Raji (cell line): ENCODE results near the gene EEFSEC.

Source experiments
- POLR2A ChIP-seq: IDR thresholded peaks from 2 replicates; pipeline ENCODE4 v1.6.1; 2011; ENCODE audit warnings: low read depth, low read length, control low read depth; ENCODE audit not compliant: insufficient read depth

The EEFSEC gene

GRCh38 chr3:128449111-128449638, 295.9 kb downstream of the EEFSEC start:
- TF ChIP-seq POLR2A, result no peak

DNA sequence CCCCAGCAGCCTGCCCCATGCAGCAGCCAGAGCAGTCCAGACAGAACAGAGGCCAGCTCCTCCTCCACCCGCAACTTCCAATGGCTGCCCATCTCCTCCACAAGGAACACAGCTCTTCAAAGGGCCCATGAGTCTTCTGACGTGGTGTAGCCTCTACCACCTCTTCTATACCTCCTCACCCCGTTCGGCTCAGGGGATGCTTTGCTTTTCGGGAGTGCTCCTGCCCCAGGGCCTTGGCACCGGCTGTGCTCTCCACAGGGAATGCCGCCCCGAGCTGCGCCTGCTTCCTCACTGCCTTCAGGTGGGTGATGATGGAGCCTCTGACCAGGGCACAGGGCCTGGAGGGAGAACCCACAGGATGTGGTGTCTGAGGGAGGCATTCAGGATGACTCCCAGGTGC, 298.8 kb downstream of the EEFSEC start:
- TF ChIP-seq POLR2A, result no peak

DNA sequence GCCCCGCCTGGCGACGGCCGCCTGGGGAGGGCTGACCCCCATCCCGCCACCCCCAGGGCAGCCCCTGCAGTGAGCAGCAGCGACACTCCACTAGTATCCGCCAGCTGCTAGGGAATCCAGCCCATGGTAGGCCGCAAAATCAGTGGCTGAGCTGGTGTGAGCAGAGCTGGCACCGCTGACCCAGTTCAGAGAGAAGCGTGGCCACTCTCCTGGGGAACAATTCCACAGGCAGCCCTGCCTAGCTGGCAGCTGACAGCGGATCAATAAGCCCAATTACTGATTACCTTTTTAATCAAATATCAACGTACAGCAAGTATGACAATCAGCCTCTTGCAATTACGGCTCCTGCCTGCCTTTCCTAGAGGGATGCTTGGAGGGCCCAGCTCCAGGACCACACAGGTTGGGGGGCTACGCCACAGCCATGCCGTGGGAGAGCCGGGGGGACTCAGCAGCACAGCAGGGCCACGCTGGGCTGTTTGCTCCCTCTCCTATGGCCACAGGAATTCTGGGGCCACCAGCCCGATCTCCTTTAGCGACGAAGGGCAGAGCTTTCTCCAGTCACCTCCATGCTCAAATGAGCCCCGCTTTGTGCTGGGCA, 299.5 kb downstream of the EEFSEC start:
- TF ChIP-seq POLR2A, result no peak

GRCh38 chr3:128453501-128454309, 300.4 kb downstream of the EEFSEC start:
- TF ChIP-seq POLR2A, result no peak

DNA sequence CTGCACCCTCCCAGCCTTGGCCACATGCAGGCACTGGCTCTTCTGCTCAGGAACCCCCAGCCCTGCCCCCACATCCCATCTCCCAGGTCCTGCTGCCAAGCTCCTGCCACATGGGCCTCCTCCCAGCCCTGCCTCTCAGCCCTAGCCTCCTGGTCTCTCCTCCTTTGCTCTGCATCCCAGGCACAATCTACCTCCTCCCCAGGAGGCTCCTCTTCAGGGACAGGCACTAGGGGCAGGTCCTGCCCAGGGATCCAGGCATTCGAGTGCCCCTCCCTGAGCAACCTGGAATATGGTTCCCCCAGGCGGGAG, 301.0 kb downstream of the EEFSEC start:
- TF ChIP-seq POLR2A, result no peak

- TF ChIP-seq POLR2A, result no peak
Observed at GRCh38 chr3:128455116-128455515, 301.8 kb downstream of the EEFSEC start.

DNA sequence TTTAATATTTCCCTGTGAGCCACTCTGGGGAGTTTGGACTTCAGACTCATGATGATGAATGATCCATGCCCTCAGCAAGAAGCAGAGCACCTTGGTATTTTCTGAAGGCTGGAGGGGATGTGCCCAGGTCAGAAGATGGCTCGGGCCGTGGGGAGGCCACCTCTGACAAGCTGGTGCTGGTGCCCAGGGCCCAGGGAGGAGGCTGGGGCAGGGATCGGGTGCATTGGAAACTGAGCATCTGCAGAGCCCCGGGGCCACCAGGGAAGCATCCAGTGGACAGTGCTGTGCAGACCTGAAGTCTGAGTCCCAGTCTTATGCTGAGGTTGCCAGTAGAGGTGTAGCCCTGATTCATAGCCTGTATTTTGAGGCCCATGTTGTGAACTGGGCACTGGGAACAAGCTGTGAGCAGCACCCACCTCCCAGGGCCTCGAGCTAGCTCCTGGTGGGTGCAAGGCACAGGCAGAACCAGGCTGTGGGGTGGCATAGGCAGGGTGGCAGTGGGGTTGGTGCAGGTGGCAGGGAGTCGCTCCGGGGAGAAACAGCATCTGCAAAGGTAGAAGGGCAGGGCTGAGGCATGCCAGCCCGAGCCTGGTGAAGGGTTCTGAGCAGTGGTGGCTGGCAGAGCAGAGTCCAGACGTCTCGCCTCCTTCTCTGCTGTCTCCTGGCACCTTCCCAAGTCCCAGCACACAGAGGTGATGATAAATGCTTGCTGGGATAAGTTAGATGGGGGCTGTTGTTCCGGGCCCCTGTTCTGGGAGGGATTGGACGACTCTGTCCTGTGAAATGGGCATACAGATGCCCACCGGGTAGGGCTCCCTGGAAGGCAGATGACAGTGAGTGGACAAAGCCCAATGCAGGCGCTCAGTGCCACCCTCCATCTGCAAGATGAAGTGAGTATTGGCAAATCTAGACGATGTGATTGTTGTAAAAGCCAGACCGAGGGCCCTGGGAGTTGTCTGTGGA, 302.8 kb downstream of the EEFSEC start:
- no peak for TF ChIP-seq POLR2A

DNA sequence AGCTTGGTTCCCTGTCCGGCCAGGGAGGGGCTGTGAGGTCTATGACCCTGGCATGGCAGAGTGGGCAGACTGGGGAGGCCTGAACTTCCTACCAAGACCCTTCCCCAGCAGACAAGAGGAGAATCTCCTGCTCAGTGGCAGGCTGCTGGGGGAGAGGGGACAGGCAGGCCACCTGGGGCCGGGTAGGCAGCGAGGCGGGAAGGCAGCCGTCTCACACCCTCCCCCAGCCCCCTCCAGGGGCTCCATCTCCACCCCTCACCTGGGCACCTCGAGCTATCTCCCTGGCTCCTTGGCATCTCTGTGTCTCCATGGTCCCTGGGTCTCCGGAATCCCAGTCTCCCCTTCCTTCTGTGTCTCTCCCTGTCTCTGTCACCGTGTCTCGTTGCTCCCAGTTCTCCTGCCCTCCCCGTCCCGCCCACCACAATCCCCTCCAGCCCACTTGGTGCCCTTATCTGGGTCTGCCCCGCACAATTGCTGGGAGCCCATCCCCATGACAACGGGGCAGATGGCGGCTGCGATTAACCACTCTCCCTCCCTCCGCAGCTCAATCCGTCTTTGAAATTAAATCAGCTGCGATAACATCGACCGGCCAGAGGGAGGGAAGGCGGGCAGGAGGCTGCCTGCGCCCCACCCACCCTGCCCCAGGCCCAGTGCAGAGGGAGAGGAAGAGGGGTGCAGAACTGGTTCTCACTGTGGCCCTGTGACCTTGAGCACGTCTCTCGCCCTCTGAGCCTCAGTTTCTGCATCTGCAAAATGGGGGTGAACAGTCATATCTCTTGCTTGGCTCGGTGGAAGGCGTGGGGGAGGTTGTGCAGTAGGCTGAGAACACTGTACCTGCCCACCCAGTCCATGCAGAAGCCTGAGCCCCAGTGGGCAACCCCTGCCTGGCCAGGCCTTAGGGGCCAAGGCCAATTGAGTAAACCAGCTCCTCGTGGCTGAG, 303.8 kb downstream of the EEFSEC start:
- no peak for TF ChIP-seq POLR2A

DNA sequence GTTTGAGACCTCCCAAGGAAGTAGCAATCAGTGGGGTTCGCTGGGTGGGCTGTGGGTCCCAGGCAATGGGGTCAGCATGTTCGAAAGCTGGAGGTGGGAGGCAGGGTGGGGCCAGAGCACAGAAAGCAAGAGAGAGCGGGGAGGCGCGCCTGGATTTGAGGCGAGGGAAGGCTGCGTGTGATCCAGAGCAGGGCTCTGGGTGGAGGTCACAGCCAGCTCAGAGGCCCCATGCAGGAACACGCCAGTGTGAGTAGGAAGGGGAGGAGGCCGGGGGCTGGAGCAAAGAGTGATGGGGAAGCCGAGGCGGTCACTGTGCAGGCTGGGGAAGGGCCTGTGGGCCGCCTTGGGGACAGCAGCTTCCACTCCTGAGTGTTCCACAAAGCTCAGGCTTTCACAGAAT, 304.7 kb downstream of the EEFSEC start:
- no peak for TF ChIP-seq POLR2A
